Measurements from ENCODE around the gene ARID5B.

ARID5B gene

DNA sequence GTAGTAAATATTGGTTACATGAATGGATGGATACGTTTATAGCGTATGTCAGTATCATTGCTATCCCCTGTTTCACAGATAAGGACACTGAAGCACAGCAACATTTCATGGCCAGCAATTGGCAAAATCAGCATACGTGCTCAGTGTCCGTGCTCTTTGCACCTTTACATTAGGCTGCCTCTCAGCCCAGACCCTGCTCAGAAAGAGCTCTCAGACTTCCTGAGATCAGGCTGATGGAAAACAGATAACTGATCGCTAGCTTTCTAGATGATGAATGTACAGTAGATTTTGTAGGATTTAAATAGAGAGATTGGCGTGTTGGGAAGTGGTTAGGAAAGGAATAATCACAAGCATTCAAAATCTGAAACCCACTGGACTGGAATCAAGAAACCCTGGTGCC lies 106.7 kb downstream of the ARID5B start:
- Histone ChIP-seq H3K4me3 (no peak overlapping the region), H3K27ac (peak overlapping the region; percentile 43 to 57), H3K36me3 (no peaks in the 10 kb centered on the region), H3K4me1 (peaks cover 0 to 65% (median 37%) of the 10 kb centered on the region in 4 donors), H3K27me3 (no peaks in the 10 kb centered on the region), H3K9me3 (no peaks in the 10 kb centered on the region)
- no peak for DNase-seq
- intact Hi-C loops (cut with DNase I; ENCODE audit: low total_unique reads), result no loop called here
- TF ChIP-seq, protein P1, sequence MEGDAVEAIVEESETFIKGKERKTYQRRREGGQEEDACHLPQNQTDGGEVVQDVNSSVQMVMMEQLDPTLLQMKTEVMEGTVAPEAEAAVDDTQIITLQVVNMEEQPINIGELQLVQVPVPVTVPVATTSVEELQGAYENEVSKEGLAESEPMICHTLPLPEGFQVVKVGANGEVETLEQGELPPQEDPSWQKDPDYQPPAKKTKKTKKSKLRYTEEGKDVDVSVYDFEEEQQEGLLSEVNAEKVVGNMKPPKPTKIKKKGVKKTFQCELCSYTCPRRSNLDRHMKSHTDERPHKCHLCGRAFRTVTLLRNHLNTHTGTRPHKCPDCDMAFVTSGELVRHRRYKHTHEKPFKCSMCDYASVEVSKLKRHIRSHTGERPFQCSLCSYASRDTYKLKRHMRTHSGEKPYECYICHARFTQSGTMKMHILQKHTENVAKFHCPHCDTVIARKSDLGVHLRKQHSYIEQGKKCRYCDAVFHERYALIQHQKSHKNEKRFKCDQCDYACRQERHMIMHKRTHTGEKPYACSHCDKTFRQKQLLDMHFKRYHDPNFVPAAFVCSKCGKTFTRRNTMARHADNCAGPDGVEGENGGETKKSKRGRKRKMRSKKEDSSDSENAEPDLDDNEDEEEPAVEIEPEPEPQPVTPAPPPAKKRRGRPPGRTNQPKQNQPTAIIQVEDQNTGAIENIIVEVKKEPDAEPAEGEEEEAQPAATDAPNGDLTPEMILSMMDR (IDR thresholded peaks at IDR 0.05), result no peak

DNA sequence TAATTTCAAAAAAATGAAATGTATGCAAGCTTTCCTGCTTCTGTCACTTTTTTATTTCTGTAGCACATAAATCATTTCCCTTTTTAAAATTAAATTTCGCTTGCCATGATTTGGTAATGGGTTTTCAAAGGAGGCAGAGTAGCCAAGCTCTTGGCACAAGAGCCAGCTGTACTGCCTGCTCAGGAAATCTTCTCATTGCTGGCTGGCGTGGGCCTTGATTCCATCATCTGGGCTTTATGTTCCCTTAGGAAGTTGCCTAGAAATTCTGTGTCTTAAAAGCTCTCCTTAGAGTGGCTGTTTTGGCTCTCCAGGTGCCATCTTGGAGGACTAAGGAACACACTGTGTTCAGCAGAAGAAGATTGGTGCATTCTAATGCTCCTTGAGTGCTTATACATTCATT lies 107.4 kb downstream of the ARID5B start:
- H3K36me3 ChIP-seq, result no peaks in the 10 kb centered on the region
- peak overlapping the region; percentile 43 to 57 for H3K27ac ChIP-seq
- no peaks in the 10 kb centered on the region for H3K9me3 ChIP-seq
- TF ChIP-seq, protein P1 (IDR thresholded peaks at IDR 0.05), result no peak
- DNase-seq, result no peak
- no peak overlapping the region for H3K4me3 ChIP-seq
- H3K4me1 ChIP-seq, result peaks cover 0 to 58% (median 35%) of the 10 kb centered on the region in 4 donors
- no peaks in the 10 kb centered on the region for H3K27me3 ChIP-seq
- intact Hi-C loops (cut with DNase I; ENCODE audit: low total_unique reads), result no loop called here

DNA sequence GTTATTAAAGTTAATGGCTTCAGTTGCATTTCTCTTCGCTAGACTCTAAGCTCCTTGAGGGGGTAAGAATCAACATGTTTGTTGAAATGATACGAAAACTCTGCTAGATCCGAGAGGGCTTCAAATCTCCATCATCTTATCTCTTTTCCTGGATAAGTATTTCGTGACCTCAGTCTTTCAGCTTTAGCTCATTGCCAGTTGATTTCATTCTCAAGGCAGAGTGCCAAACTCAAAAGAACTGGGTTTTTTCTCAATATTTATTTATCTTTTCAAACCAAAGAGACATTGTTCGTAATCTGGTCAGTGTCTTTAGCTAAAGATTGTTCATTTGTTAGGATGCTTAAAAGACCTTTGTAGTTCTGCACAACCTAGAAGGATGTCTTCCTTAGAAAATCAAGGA lies 108.9 kb downstream of the ARID5B start:
- intact Hi-C loops (cut with DNase I; ENCODE audit: low total_unique reads), result no loop called here
- Histone ChIP-seq H3K9me3 (no peaks in the 10 kb centered on the region), H3K36me3 (no peaks in the 10 kb centered on the region), H3K27ac (peak overlapping the region; percentile 18 to 43), H3K27me3 (no peaks in the 10 kb centered on the region), H3K4me1 (peaks cover 0 to 44% (median 29%) of the 10 kb centered on the region in 4 donors), H3K4me3 (no peak overlapping the region)
- TF ChIP-seq, protein P1 (IDR thresholded peaks at IDR 0.05), result no peak
- no peak for DNase-seq

DNA sequence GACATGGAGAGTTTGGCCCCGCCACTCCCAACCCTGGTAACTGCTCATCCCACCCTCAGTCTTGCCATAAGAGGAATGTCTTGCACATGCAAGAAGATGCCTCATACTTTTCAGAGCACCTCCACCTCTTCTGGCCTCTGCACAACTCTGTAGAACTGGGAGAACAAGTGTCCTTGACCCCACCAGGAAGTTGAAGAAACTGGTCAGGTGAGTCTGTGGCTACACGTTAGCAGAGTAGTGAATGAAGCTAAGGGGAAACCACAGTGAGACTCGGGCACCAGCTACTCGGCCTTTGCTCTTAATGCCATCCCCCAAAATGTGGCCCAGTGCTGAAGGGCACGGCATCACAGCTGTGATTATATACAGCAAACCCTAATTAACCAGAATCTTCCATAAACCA lies 110.1 kb downstream of the ARID5B start:
- DNase-seq, result no peak
- intact Hi-C loops (cut with DNase I; ENCODE audit: low total_unique reads), result no loop called here
- H3K4me3 ChIP-seq, result no peak overlapping the region
- H3K4me1 ChIP-seq, result peaks cover 0 to 40% (median 26%) of the 10 kb centered on the region in 4 donors
- no peaks in the 10 kb centered on the region for H3K27me3 ChIP-seq
- no peaks in the 10 kb centered on the region for H3K9me3 ChIP-seq
- H3K27ac ChIP-seq, result no peak overlapping the region
- no peaks in the 10 kb centered on the region for H3K36me3 ChIP-seq
- TF ChIP-seq, protein P1 (IDR thresholded peaks at IDR 0.05), result no peak

DNA sequence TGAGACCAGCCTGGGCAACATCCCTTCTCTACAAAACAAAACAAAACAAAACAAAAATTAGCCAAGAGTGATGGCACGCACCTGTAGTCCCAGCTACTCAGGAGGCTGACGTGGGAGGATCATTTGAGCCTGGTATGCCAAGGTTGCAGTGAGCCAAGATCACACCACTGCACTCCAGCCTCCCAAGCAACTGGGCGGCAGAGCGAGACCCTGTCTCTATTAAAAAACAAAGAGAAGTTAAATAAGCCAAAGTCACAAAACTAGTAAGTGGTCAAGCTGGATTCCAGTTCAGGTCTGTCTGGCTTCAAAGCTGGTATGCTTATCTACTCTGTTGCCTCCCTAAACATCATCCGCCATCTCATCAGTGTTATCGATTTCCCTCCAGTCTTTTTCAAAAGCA lies 110.8 kb downstream of the ARID5B start:
- H3K4me1 ChIP-seq, result peaks cover 0 to 48% (median 34%) of the 10 kb centered on the region in 4 donors
- TF ChIP-seq, protein P1 (IDR thresholded peaks at IDR 0.05), result no peak
- no peaks in the 10 kb centered on the region for H3K36me3 ChIP-seq
- H3K27ac ChIP-seq, result no peak overlapping the region
- no peaks in the 10 kb centered on the region for H3K9me3 ChIP-seq
- H3K4me3 ChIP-seq, result no peak overlapping the region
- DNase-seq, result no peak
- no peaks in the 10 kb centered on the region for H3K27me3 ChIP-seq
- intact Hi-C loops (cut with DNase I; ENCODE audit: low total_unique reads), result no loop called here

DNA sequence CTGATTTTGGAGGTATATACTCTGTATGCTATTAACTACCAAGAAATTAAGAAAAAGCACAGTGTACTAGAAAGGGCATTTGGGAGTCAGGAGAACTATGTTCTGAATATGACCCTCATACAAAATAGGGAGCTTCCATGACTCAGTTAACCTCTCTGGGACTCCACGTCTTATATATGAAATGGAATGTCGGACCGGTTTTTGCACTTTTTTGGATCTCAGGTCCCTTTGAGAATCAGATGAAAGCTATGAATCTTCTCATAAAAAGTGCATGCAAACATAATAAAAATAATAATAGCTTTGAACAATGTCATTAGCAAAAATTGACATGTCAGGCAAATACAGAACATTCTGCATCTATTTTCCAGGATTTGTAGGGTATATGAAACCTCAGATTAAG lies 113.0 kb downstream of the ARID5B start:
- intact Hi-C loops (cut with DNase I; ENCODE audit: low total_unique reads), result no loop called here
- DNase-seq, result no peak
- H3K27ac ChIP-seq, result no peak overlapping the region

More for the DNA sequence above, 113.0 kb downstream of the ARID5B start:
- Histone ChIP-seq H3K4me3 (no peak overlapping the region), H3K27me3 (no peaks in the 10 kb centered on the region), H3K4me1 (peaks cover 0 to 49% (median 36%) of the 10 kb centered on the region in 4 donors), H3K9me3 (no peaks in the 10 kb centered on the region), H3K36me3 (no peaks in the 10 kb centered on the region)
- TF ChIP-seq, protein P1 (IDR thresholded peaks at IDR 0.05), result no peak

Measured in tibial artery (tissue), 4 donors.